ENCODE measurements around the gene ACTL8.

ACTL8 gene

GRCh38 chr1:17791480-17791879 lies 36.3 kb downstream of the ACTL8 start:
- H3K4me3 ChIP-seq (ENCODE audit: extremely low read depth, insufficient read depth, low read length, poor library complexity, severe bottlenecking), result no peak overlapping the region
- H3K36me3 ChIP-seq (ENCODE audit: control insufficient read depth, insufficient read depth, low read length), result no peaks in the 10 kb centered on the region
- H3K4me1 ChIP-seq (ENCODE audit: control insufficient read depth, insufficient read depth, low read length, poor library complexity, severe bottlenecking), result no peaks in the 10 kb centered on the region
- 92 to 100% methylated on average over 2 of the region's 7 CpGs for WGBS, 2 experiments (ENCODE audit: insufficient coverage in 2 of 2)
- no peaks in the 10 kb centered on the region for H3K9me3 ChIP-seq (ENCODE audit: control insufficient read depth, low read length)
- H3K27ac ChIP-seq (ENCODE audit: low read depth, low read length, severe bottlenecking), result no peak overlapping the region

- no peaks in the 10 kb centered on the region for H3K4me1 ChIP-seq (ENCODE audit: control insufficient read depth, insufficient read depth, low read length, poor library complexity, severe bottlenecking)
- no peaks in the 10 kb centered on the region for H3K9me3 ChIP-seq (ENCODE audit: control insufficient read depth, low read length)
- no peak overlapping the region for H3K4me3 ChIP-seq (ENCODE audit: extremely low read depth, insufficient read depth, low read length, poor library complexity, severe bottlenecking)
- H3K36me3 ChIP-seq (ENCODE audit: control insufficient read depth, insufficient read depth, low read length), result no peaks in the 10 kb centered on the region
- WGBS, 2 experiments (ENCODE audit: insufficient coverage in 2 of 2), result 86 to 90% methylated on average over 5 to 6 of the region's 6 CpGs
- H3K27ac ChIP-seq (ENCODE audit: low read depth, low read length, severe bottlenecking), result no peak overlapping the region
Measured at GRCh38 chr1:17792421-17792820, 37.3 kb downstream of the ACTL8 start.

DNA sequence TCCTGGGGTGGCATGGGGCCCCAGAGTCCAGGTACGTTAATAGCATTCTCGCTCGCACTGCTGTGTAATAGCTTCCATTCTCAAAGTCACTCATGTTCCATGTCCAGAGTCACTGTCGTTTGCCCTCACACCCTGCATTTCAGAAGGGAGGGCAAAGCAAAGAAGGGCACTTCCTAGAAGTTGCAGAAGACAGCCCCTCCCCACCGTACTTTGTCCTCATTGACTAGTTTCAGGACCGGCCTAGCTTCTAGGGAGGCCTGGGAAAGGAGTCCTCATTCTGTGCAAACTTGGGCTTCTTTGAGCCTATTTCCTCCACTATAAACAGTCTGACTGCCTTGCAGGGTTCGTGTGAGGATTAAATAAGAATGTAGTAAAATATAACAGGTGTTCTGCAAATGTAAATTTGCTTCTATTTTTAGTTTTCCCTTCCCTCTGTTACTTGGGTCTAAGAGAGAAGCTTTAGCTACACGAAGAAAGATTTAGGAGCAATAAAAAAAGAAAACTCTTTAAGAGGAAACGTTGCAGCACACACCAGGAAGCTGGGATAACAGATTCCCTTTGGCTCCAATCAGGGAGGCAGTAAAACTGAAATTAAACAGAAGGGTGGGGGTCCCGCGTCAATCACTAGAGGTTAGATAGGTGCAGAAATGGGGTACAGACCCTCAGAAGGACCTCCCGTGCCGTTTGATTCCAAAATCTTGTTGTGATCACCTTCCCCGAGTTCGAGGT lies 40.1 kb downstream of the ACTL8 start:
- Histone ChIP-seq H3K27ac (ENCODE audit: low read depth, low read length, severe bottlenecking) (no peak overlapping the region), H3K36me3 (ENCODE audit: control insufficient read depth, insufficient read depth, low read length) (no peaks in the 10 kb centered on the region), H3K4me3 (ENCODE audit: extremely low read depth, insufficient read depth, low read length, poor library complexity, severe bottlenecking) (no peak overlapping the region), H3K9me3 (ENCODE audit: control insufficient read depth, low read length) (no peaks in the 10 kb centered on the region), H3K4me1 (ENCODE audit: control insufficient read depth, insufficient read depth, low read length, poor library complexity, severe bottlenecking) (no peaks in the 10 kb centered on the region)
- WGBS, 2 experiments (ENCODE audit: insufficient coverage in 2 of 2), result 77 to 82% methylated on average over 9 to 12 of the region's 15 CpGs

DNA sequence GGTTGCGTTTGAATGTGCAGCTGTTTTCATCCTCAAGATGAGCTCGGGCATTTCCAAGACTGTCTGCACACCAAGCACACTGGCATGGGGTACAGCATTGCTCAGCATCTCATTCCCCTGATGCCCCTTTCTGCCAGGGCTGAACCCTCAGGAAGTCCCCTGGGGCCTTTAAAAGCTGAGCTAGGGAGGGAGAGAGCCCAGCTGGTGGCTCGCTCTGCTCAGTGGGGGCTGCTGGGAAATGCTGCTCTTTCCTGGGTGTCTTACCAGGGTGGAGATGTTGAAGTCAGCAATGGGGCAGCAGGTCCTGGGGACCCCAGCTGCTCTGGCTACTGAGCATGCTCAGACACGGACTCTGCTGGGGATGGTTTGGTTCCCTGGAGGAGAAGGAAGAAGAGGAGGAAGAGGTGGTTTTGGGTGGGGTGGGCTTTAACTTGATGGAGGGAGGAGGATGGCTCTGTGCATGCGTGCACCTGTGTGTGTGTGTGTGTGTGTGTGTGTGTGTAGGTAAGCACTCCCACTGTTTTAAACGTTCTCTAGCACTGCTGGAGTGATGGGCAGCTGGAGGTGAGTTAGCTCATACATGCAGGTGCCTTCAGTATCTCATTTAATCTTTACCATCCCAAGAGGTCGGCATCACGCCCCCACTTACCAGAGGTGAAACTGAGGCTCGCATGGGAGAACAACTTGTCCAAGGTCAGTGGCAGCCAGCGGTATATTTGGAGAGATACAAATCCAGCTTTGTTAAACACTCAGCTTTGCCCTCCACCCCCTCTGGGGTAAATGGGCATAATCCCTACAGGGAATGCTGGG lies 40.9 kb downstream of the ACTL8 start:
- Histone ChIP-seq H3K27ac (ENCODE audit: low read depth, low read length, severe bottlenecking) (no peak overlapping the region), H3K4me1 (ENCODE audit: control insufficient read depth, insufficient read depth, low read length, poor library complexity, severe bottlenecking) (no peaks in the 10 kb centered on the region), H3K9me3 (ENCODE audit: control insufficient read depth, low read length) (no peaks in the 10 kb centered on the region), H3K36me3 (ENCODE audit: control insufficient read depth, insufficient read depth, low read length) (no peaks in the 10 kb centered on the region), H3K4me3 (ENCODE audit: extremely low read depth, insufficient read depth, low read length, poor library complexity, severe bottlenecking) (no peak overlapping the region)
- WGBS, 2 experiments (ENCODE audit: insufficient coverage in 2 of 2), result 85 to 95% methylated on average over 6 to 7 of the region's 10 CpGs

- no peak overlapping the region for H3K4me3 ChIP-seq (ENCODE audit: extremely low read depth, insufficient read depth, low read length, poor library complexity, severe bottlenecking)
- no peaks in the 10 kb centered on the region for H3K4me1 ChIP-seq (ENCODE audit: control insufficient read depth, insufficient read depth, low read length, poor library complexity, severe bottlenecking)
- no peak overlapping the region for H3K27ac ChIP-seq (ENCODE audit: low read depth, low read length, severe bottlenecking)
- no peaks in the 10 kb centered on the region for H3K9me3 ChIP-seq (ENCODE audit: control insufficient read depth, low read length)
- H3K36me3 ChIP-seq (ENCODE audit: control insufficient read depth, insufficient read depth, low read length), result no peaks in the 10 kb centered on the region
- WGBS, 2 experiments (ENCODE audit: insufficient coverage in 2 of 2), result 92% methylated on average over 7 to 8 of the region's 8 CpGs
Measured at GRCh38 chr1:17797478-17797877, 42.3 kb downstream of the ACTL8 start.

DNA sequence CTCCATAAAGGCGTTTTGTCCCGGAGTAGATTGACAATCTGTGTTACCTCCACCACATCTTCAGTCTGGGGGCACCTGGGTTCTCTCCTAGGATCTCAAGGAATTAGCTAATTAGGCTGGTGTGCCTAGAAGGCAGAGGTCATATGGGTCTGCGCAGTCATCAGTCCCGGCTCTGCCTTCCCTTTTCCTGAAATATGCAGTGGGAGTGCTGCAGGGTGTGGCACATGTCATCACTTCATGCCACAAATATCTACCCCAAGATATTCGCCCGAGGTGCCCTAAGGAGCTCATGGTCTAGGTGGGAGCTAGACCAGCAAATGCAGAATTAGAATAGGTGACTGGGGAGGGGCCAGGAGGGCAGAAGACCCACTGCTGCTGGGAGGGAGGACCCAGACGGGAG lies 42.9 kb downstream of the ACTL8 start:
- 92 to 100% methylated on average over 3 to 5 of the region's 7 CpGs for WGBS, 2 experiments (ENCODE audit: insufficient coverage in 2 of 2)
- Histone ChIP-seq H3K4me1 (ENCODE audit: control insufficient read depth, insufficient read depth, low read length, poor library complexity, severe bottlenecking) (no peaks in the 10 kb centered on the region), H3K36me3 (ENCODE audit: control insufficient read depth, insufficient read depth, low read length) (no peaks in the 10 kb centered on the region), H3K9me3 (ENCODE audit: control insufficient read depth, low read length) (no peaks in the 10 kb centered on the region), H3K4me3 (ENCODE audit: extremely low read depth, insufficient read depth, low read length, poor library complexity, severe bottlenecking) (no peak overlapping the region), H3K27ac (ENCODE audit: low read depth, low read length, severe bottlenecking) (no peak overlapping the region)

DNA sequence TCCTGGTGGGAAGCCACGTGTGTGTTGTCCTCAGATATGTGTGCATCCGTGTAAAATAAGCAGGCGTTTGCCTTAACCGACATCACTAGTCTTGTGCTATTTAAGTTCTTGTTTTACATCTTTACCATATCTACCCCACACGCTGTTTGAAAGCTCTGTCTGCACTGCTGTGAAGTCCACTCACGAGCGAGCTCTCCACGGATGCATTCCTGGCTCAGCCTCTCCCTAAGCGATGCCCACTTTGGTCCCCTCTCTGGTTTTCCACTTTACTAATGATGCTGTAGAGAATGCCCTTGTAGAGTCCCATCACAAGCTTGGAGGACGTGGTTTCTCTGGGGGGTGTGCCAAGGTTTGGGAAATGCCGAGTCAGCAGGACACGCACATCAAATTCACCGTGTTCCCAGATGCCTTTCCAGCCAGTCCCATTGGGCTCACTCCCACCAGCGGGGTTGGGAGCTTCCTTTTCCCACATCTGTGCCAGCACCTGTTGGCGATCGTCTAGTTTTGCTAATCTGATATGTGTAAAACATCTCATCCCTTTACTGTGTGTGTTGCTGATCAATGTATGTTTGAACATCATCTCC lies 43.8 kb downstream of the ACTL8 start:
- Histone ChIP-seq H3K36me3 (ENCODE audit: control insufficient read depth, insufficient read depth, low read length) (no peaks in the 10 kb centered on the region), H3K27ac (ENCODE audit: low read depth, low read length, severe bottlenecking) (no peak overlapping the region), H3K4me1 (ENCODE audit: control insufficient read depth, insufficient read depth, low read length, poor library complexity, severe bottlenecking) (no peaks in the 10 kb centered on the region), H3K4me3 (ENCODE audit: extremely low read depth, insufficient read depth, low read length, poor library complexity, severe bottlenecking) (no peak overlapping the region), H3K9me3 (ENCODE audit: control insufficient read depth, low read length) (no peaks in the 10 kb centered on the region)
- 89 to 93% methylated on average over 14 of the region's 16 CpGs for WGBS, 2 experiments (ENCODE audit: insufficient coverage in 2 of 2)

- no peaks in the 10 kb centered on the region for H3K4me1 ChIP-seq (ENCODE audit: control insufficient read depth, insufficient read depth, low read length, poor library complexity, severe bottlenecking)
- H3K36me3 ChIP-seq (ENCODE audit: control insufficient read depth, insufficient read depth, low read length), result no peaks in the 10 kb centered on the region
- H3K27ac ChIP-seq (ENCODE audit: low read depth, low read length, severe bottlenecking), result no peak overlapping the region
- WGBS, 2 experiments (ENCODE audit: insufficient coverage in 2 of 2), result 70 to 83% methylated on average over 7 to 8 of the region's 8 CpGs
- no peaks in the 10 kb centered on the region for H3K9me3 ChIP-seq (ENCODE audit: control insufficient read depth, low read length)
- no peak overlapping the region for H3K4me3 ChIP-seq (ENCODE audit: extremely low read depth, insufficient read depth, low read length, poor library complexity, severe bottlenecking)
Measured at GRCh38 chr1:17799642-17800041, 44.5 kb downstream of the ACTL8 start.

GRCh38 chr1:17802164-17802563 lies 47.0 kb downstream of the ACTL8 start:
- Histone ChIP-seq H3K36me3 (ENCODE audit: control insufficient read depth, insufficient read depth, low read length) (no peaks in the 10 kb centered on the region), H3K27ac (ENCODE audit: low read depth, low read length, severe bottlenecking) (no peak overlapping the region), H3K4me1 (ENCODE audit: control insufficient read depth, insufficient read depth, low read length, poor library complexity, severe bottlenecking) (no peaks in the 10 kb centered on the region), H3K9me3 (ENCODE audit: control insufficient read depth, low read length) (no peaks in the 10 kb centered on the region), H3K4me3 (ENCODE audit: extremely low read depth, insufficient read depth, low read length, poor library complexity, severe bottlenecking) (no peak overlapping the region)
- 82 to 85% methylated on average over 4 to 5 of the region's 11 CpGs for WGBS, 2 experiments (ENCODE audit: insufficient coverage in 2 of 2)

DNA sequence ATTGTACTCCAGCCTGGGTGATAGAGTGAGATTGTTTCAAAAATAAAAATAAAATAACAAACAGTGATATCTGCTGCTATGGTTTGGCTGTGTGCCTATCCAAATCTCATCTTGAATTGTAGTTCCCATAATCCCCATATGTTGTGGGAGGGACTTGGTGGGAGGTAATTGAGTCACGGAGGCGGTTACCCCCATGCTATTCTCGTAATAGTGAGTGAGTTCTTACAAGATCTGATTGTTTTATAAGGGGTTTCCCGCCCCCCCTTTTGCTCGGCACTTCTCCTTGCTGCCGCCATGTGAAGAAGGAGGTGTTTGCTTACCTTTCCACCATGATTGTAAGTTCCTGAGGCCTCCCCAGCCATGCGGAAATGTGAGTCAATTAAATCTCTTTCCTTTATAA lies 47.8 kb downstream of the ACTL8 start:
- Histone ChIP-seq H3K4me3 (ENCODE audit: extremely low read depth, insufficient read depth, low read length, poor library complexity, severe bottlenecking) (no peak overlapping the region), H3K4me1 (ENCODE audit: control insufficient read depth, insufficient read depth, low read length, poor library complexity, severe bottlenecking) (no peaks in the 10 kb centered on the region), H3K36me3 (ENCODE audit: control insufficient read depth, insufficient read depth, low read length) (no peaks in the 10 kb centered on the region), H3K9me3 (ENCODE audit: control insufficient read depth, low read length) (no peaks in the 10 kb centered on the region), H3K27ac (ENCODE audit: low read depth, low read length, severe bottlenecking) (no peak overlapping the region)
- 100% methylated on average over 1 of the region's 7 CpGs; no CpG with 5 or more reads in 1 of the 2 experiments for WGBS, 2 experiments (ENCODE audit: insufficient coverage in 2 of 2)
